GM18502 (cell line): ENCODE data around the gene COQ7.

ENCODE experiments used
- ATAC-seq: cut with Tn5 transposase; IDR thresholded peaks from one replicate; pipeline ENCODE4 v1.9.1; 2021; ENCODE audit warnings: mild to moderate bottlenecking; ENCODE audit not compliant: unreplicated experiment, poor library complexity

The COQ7 gene

DNA sequence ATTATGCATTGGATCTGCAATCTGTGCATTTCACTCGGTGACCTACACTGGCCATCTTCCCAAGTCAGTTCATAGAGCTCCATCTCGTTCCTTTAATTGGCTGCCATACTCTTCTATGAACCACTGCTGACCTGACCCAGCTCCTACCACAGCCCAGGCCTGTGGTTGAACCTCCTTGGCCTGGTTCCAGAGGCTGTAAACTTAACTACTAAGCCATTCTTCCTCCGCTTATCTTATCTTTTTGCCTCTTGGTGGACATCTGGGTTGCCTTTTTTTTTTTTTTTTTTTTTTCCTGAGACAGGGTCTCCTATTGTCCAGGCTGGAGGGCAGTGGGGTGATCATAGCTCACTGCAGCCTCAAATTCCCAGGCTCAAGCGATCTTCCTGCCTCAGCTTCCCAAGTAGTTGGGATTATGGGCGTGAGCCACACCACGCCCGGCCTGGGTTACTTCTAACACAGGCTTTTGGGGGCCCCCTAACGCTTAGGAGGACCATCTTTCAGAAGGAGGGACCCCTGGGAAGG is 18.3 kb downstream of the COQ7 start:
- no peak for ATAC-seq

DNA sequence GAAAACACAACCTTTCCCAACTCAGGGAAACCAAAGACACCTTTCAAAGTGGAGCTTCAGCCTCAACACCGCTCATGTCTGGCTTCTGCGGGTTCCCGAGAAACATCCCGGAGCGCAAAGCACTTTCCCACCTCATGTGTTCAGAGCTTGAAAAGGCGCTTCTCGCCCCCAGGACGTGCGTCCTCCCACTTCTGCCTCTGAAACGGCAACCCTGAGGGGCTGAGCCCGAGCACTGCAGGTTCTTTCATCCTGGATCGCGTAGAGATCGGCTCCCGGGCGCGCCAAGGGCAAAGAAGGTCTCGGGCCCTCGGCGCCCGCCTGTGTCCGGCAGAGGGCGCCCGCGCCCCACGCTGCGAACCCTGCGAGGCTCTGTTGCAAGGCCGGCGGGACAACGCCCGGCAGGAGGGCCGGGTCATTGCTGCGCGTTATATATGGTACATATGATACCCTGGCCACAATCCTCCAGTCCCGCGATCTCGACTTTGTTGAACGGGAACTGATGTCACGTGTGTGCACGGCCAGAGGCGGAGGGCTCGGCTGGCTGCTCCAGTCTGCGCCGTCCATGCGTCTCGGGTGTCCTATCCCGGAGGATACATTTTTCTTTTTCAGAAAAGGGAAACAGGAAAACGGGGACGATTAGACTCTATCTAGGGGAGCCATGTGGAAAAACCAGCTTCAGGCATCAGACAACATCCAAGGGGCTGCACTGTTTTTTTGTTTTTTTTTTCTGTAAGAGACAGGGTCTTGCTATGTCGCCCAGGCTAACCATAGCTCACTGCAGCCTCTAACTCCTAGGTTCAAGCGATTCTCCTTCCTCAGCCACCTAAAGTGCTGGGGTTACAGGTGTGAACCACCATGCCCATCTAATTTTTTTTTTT is 19.1 kb downstream of the COQ7 start:
- peak; percentile 57 for ATAC-seq

DNA sequence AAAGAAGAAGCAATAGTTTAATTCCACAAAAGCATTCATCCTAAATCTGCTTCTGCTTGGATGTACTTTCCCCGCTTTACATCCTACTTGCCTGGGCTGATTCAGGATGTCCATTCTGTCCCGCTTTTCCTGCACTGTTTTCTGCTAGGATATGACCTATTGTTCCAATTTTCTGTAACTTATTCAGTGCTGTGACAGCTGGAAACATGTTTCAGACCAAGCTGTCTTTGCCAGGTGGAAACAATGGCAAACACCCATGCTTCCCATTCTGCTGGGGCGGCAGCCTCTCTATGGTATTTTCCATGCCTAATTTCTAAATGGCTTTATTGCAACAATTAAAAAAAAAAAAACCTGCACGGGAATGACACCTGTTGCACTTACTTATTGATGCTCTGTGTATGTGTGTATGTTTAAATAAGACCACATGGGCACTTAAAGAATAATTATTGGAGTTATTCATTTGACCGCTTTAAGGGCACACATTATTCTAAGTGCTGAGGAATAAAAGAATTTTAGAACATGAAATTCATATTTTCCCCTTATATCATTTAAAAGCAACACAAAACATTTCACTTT is 21.0 kb downstream of the COQ7 start:
- ATAC-seq, result no peak

DNA sequence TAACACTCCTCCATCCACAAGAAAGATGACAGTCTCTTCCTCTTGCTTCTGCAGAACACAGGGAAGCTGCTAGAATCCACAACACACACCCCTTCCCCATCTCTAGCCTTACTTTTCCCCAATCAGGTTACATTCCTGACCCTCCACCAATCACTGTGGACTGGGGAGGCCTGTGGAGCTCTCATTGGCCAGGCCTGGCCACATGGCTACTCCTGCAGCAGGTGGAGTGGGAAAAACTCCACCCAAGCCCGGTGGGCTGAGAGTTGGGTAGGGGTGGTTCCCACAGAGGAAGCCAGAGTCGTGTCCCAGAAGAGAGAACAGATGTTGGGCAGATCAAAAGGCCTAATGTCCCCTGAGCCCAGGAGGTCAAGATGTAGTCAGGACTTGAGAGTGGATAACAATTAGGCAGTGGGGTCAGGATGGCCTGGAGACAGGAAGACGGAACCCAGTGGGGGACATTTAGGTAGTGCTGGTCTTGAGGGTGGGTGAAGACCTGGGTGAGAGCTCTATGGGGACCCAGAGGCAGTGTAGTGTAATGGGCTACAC is 22.1 kb downstream of the COQ7 start:
- ATAC-seq, result no peak

DNA sequence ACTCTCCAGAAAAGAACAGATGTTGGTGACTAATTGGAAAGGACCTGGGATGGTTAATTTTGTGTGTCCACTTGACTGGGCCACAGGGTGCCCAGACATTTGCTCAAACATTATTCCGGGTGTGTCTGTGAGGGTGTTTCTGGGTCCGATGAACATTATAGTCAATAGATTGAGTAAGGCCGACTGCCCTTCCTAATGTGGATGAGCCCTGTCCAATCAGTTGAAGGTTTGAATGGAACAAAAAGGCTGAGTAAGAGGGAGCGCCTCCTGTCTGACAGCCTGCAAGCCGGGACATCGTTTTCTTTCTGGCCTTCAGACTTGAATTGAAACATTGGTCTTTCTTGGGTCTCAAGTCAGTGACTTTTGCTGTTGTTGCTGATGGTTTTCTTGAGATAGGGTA is 23.5 kb downstream of the COQ7 start:
- no peak for ATAC-seq

DNA sequence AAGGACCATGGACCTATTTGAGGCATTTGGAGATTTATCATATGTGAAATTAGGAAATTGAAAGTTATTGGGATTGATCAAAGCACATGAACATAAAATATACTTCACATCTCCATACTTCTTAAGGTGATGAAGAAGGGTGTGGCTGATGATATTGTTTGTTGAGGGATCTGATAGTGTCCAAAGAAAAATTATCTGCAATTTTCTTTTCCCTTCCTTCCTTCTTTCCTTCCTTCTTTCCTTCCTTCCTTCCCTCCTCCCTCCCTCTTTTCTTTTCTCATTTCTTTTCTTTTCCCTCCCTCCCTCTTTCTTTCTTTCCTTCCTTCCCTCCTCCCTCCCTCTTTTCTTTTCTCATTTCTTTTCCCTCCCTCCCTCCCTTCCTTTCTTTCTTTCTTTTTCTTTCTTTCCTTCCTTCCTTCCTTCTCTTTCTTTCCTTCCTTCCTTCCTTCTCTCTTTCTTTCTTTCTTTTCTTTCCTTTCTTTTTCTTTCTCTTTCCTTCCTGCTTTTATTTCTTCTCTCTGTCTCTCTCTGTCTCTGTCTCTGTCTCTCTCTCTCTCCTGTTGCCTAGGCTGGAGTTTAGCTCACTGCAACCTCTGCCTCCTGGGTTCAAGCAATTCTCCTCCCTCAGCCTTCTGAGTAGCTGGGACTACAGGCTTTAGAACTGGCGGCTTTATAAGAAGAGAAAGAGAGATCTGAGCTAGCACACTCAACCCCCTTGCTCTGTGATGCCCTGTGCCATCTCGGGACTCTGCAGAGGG is 25.4 kb downstream of the COQ7 start:
- no peak for ATAC-seq

DNA sequence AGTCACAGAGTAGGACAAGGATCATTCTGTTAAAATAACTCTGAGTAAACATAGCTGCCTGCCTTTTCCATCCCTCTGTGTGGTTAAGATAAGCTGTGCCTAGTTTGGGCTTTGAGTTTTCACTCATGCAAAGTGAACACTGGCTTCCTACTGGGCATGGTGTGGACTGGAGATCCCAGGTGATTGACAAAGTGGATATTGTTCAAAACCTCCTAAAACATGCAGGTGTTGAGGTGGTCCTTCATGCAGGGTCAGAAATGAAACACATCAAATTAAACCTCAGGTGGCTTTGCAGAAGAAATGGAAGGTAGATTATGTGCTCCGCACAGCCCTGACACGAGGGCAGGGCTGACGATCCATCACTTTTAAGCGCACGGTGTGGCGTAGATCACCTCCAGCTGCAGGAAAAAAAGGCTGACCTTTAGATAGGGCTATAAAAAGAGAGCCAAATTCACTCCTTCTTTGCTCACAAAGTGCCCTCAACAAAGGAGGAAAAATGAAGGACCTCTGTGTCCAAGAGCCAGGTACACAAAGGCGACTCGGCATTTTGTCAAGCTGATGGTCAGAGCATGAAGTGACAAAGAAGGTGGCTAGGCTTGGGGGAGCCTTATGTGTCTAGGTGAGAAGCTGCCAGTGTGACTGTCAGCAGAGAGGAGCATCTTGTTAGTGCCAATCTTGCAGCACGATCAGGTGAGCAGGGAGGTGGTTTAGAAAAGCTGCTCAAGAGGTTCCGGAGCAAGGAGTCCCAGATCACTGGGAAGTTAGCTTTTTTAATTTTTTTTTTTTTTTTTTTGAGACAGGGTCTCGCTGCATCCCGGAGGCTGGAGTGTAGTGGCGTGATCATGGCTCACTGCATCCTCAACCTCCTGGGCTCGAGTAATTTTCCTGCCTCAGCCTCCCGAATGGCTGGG is 26.5 kb downstream of the COQ7 start:
- no peak for ATAC-seq

DNA sequence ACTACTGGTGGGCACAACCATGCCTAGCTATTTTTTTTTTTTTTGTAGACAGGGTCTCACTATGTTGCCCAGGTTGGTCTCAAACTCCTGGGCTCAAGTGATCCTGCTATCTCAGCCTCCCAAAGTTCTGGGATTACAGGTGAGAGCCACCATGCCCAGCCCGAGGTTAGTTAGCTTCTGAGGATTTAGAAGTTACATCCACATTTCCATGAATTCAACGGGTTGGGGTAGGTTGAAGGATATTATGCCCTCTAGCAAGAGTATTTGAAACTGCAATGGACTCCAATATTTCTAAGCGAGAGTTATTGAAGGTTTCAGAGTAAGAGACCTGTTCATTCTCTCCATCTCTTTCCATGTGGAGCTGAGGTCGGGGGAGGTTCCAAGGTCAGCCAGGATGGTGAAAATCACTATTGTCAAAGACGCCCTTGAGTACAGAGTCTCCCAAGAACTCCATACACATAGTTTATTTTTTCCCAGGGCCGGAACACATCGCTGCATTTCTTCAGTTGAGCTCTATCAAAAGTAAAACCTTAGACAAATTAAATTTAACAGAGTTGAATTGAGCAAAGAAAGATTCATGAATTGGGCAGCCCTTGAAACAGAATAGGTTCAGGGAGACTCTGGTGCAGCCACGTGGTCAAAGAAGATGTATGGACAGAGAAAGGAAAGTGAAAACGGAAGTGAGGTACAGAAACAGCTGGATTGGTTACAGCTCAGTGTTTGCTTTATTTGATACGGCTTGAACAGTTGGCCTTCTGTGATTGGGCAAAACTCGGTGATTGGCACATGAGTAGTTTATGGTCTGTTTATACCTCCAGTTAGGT is 27.3 kb downstream of the COQ7 start:
- no peak for ATAC-seq

DNA sequence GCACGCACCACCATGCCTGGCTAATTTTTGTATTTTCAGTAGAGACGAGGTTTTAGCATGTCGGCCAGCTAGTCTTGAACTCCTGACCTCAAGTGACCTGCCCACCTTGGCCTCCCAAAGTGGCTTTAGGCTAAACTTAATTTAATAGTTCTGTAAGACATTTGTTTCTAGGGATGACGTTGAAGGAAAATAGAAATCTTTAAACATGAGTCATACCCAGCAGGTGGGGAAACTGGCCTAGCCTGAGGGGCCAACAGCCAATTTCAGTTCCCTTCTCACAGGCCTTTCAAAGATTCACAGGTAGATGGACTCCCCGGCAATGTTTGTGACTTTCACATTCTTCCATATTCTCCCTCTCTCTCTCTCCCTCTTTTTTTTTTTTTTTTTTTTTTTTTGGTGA is 28.2 kb downstream of the COQ7 start:
- ATAC-seq, result no peak

DNA sequence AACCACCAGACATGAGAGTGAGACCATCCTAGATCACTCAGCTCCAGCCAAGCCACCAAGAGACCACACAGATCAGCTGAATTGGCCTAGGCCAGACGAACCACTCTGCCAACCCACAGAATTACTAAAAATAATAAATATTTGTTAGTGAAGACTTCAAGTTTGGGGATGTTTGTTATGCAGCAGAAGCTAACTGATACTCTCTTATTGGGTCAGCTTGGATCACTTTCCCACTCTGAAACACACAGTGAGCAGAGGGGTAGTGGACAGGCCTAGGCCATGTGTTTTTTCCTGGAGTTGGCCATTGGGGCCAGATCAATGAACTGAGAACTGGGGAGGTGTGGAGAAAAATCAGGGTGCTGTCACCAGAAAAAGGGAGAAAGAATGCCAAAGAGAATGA is 30.8 kb downstream of the COQ7 start:
- no peak for ATAC-seq

DNA sequence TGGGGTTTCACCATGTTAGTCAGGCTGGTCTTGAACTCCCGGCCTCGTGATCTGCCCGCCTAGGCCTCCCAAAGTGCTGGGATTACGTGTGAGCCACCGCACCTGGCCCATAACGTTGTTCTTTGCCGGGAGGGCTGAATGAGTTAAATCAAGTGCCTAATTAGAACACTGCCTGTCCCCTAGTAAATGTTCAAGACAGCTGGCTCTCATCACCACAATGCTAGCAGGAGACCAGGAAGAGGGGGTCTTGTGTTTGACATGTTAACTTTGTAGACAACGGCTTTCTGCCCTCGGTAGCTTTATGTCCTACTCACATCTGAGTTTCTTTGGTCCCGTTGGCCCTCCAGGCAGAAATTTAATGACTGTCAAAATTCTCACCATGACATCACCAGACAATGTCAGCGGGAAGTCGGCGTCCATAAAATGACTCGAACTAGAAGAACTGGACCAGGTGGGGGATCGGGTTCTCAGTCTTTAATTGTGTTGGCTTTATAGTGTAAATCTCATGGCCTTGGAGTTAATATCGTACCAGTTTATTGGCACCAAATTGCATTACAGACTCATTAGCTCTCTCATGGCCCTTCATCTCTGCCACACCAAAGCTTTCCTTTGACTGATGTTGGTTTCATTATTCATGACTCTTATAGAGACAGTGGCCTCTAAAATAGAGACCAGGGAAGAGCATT is 34.9 kb downstream of the COQ7 start:
- no peak for ATAC-seq

DNA sequence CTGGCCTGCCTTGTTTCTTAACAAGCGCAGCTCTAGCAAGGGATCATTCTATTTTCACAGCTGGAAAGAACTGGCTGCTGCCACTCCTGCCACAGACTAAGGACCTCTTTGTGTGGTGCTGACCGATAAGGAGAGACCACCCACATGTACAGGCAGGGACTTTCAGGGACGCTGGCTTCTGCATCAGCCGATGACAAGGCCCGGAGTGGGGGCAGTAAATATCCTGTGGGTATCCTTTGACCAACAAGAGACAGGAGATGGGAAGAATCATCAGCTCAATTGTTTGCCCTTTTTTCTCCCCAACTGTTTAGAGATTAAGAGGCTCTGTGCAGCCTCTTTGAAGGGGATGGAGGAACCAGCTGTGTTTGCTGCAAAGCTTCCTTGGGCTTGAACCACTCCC is 37.2 kb downstream of the COQ7 start:
- no peak for ATAC-seq

DNA sequence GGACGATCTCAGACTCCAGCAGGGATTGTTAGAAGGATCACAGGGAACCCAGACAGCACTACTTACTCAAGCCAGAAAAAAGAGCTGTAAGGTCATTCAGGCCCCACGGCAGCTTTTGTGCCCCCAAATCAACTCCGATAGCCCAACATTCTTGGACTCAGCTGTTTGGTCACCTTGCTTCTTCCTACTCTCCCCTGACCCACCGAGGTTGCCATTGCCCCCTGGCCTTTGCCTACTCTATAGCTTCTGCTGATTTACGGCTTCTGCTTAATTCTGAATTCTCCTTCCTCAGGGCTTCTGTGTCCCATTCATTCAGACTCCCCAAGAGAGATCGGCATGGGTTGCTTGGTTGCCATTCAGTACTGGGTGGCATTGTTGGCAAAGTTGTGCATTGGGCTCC is 37.7 kb downstream of the COQ7 start:
- no peak for ATAC-seq

DNA sequence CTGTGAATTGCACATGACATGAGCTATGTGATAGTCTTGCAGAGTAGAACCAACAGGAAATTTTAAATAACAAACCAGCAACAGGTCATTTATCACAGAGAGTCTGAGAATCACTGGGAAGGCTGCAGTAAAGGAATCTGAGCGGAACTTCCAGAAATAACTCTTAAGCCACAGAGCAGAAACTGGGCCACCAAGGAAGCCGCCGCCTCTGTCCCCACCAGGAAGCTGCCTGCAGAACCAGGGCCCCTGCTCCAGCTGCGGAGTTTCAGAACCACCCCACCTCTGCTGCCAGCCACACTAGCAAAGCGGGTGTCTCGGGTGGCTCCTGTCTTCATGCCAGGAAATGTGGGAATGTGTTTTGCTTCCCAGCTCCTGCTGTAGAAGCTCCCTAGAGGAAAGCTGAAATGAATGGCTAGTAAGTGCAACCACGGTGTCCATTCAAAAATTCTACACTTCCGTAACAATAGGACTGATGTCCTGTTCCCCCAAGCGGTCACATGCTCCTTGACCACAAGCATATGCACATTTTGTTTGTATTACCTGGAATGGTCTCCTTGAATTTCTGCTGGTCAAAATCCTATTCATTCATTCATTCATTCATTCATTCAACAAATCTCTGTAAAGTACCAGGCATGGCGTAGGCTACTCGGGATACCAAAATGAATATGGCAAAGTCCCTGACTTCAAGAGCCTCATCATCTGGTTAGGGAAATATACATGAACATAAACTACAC is 38.6 kb downstream of the COQ7 start:
- no peak for ATAC-seq

DNA sequence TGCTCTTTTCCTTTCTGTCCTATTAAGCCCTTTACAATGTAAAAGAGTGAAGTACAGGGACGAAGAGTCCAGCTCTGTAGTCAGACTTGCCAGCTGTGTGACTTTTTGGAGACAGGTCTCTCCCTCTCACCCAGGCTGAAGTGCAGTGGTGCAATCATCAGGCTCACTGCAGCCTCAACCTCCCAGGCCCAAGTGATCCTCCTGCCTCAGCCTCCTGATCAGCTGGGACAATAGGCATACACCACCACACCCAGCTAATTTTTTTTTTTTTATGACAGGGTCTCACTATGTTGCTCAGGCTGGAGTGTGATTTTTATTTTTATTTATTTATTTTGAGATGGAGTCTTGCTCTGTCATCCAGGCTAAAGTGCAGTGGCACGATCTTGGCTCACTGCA is 39.2 kb downstream of the COQ7 start:
- no peak for ATAC-seq

DNA sequence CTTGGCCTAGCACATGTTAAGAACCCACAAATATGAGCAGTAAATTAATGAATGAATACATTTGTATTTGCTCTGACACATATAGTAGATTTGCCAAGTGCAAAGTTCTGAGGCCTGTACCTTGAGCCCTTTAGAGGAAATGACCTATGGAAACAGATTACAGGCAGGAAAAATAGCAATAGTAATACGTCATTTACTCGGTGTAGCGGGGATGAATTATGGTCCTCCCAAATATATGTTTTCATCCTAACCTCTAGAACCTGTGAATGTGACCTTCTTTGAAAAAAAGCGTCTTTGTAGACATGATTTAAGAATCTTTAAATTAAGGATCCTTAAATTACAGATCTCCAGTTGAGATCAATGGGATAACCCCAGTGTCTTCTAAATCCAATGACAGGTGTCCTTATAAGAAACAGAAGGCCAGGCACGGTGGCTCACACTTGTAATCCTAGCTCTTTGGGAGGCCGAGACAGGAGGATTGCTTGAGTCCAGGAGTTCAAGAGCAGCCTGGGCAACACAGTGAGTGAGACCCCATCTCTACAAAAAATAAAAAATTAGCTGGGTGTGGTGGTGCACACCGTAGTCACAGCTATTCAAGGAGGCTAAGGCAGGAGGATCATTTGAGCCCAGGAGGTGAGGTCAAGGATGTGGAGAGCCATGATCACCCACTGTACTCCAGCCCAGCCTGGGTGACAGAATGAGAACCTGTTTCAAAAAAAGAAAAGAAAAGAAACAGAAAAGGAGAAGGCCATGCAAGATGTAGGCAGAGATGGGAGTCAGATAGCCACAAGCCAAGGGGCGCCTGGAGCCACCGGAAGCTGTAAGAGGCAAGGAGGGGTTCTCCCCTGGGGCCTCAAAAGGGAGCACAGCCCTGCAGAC is 41.2 kb downstream of the COQ7 start:
- no peak for ATAC-seq

DNA sequence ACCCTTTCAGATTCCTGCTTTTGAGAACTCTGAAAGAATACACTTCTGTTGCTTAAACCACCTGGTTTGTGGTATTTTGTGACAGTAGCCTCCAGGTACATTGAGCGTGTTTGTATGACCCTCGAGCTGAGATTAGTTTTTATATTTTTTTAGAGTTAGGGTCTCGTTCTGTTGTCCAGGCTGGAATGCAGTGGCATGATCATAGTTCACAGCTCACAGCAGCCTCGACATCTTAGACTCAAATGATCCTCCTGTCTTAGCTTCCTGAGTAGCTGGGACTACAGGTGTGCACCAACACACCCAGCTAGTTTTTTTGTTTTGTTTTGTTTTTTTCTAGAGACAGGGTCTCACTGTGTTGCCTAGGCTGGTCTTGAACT is 41.9 kb downstream of the COQ7 start:
- no peak for ATAC-seq
